ENCODE measurements around the gene CCDC13.
A peak's percentile ranks its signal among the peaks of the same experiment; 100 is the strongest.
"Not testable (repeated sequence)": the region's sequence is repeated elsewhere in the genome, so short reads cannot be mapped to it uniquely, and the experiment has no call there.

CCDC13 gene

GRCh38 chr3:42772670-42773408 lies at the start of gene CCDC13:
TSS of gene CCDC13 (minus strand) at chr3:42773253. CDS start at chr3:42758345, 14,908 bp downstream.
- peak; percentile 82 for DNase-seq (ENCODE audit: low spot score)

GRCh38 chr3:42822828-42823227 lies 49.8 kb upstream of the CCDC13 start:
- DNase-seq (ENCODE audit: low spot score), result no peak

GRCh38 chr3:42820746-42821051 lies 47.6 kb upstream of the CCDC13 start:
- no peak for DNase-seq (ENCODE audit: low spot score)

GRCh38 chr3:42819351-42819965 lies 46.4 kb upstream of the CCDC13 start:
- no peak for DNase-seq (ENCODE audit: low spot score)

GRCh38 chr3:42815826-42816225 lies 42.8 kb upstream of the CCDC13 start:
- DNase-seq (ENCODE audit: low spot score), result no peak

- DNase-seq (ENCODE audit: low spot score), result no peak
Observed at GRCh38 chr3:42814914-42815507, 42.0 kb upstream of the CCDC13 start.

GRCh38 chr3:42814246-42814645 lies 41.2 kb upstream of the CCDC13 start:
- no peak for DNase-seq (ENCODE audit: low spot score)

GRCh38 chr3:42811118-42811883 lies 38.2 kb upstream of the CCDC13 start:
- DNase-seq (ENCODE audit: low spot score), result not testable (repeated sequence)

- DNase-seq (ENCODE audit: low spot score), result not testable (repeated sequence)
Observed at GRCh38 chr3:42810706-42811105, 37.7 kb upstream of the CCDC13 start.

GRCh38 chr3:42809202-42809601 lies 36.1 kb upstream of the CCDC13 start, which contains the start of gene ACKR2:
TSS of gene ACKR2 (plus strand) at chr3:42809445. CDS start at chr3:42864503, 55,058 bp downstream.
- no peak for DNase-seq (ENCODE audit: low spot score)

GRCh38 chr3:42807929-42808328 lies 34.9 kb upstream of the CCDC13 start:
- no peak for DNase-seq (ENCODE audit: low spot score)

- DNase-seq (ENCODE audit: low spot score), result no peak
Observed at GRCh38 chr3:42805141-42805821, 32.2 kb upstream of the CCDC13 start.

GRCh38 chr3:42804831-42805132 lies 31.7 kb upstream of the CCDC13 start:
- DNase-seq (ENCODE audit: low spot score), result no peak

GRCh38 chr3:42804106-42804830 lies 31.2 kb upstream of the CCDC13 start, which contains the start of gene HIGD1A:
TSS of gene HIGD1A (minus strand) at chr3:42804490. CDS start at chr3:42794253, 10,237 bp downstream.
- DNase-seq (ENCODE audit: low spot score), result peak; percentile 95

GRCh38 chr3:42803414-42804105 lies 30.5 kb upstream of the CCDC13 start:
- peak; percentile 43 for DNase-seq (ENCODE audit: low spot score)

- DNase-seq (ENCODE audit: low spot score), result no peak
Observed at GRCh38 chr3:42802876-42803413, 29.9 kb upstream of the CCDC13 start.

- DNase-seq (ENCODE audit: low spot score), result no peak
Observed at GRCh38 chr3:42801784-42802183, 28.7 kb upstream of the CCDC13 start.

- DNase-seq (ENCODE audit: low spot score), result no peak
Observed at GRCh38 chr3:42801048-42801620, 28.1 kb upstream of the CCDC13 start.

- DNase-seq (ENCODE audit: low spot score), result no peak
Observed at GRCh38 chr3:42800251-42800650, 27.2 kb upstream of the CCDC13 start.

- DNase-seq (ENCODE audit: low spot score), result no peak
Observed at GRCh38 chr3:42799376-42799775, 26.3 kb upstream of the CCDC13 start.

All from SW480 (cell line).